SU-DHL-6 (cell line): ENCODE data around the gene DUOXA1.

Experiments
- H2AFZ ChIP-seq: fragments of 200-600 bp; sonication (generic); 2 replicates; pipeline ENCODE4 v1.6.1; 2014; ENCODE audit warnings: low read depth, mild to moderate bottlenecking, moderate library complexity, mixed read lengths, antibody characterized with exemption, low read length; ENCODE audit not compliant: severe bottlenecking
- H3F3A ChIP-seq: fragments of 200-600 bp; shearing (Covaris generic); 2 replicates; pipeline ENCODE4 v1.6.0; 2016; ENCODE audit warnings: antibody characterized with exemption, mild to moderate bottlenecking; ENCODE audit not compliant: insufficient read depth
- H3K27ac ChIP-seq: fragments of 200-600 bp; sonication (generic); 2 replicates; pipeline ENCODE4 v1.5.1; 2016; ENCODE audit warnings: low read depth, mild to moderate bottlenecking, low read length, moderate library complexity, mixed read lengths
- H3K27me3 ChIP-seq: fragments of 200-600 bp; sonication (generic), shearing (Covaris generic); 2 replicates; pipeline ENCODE4 v1.6.0; 2014; ENCODE audit warnings: mild to moderate bottlenecking, low read length
- H3K36me3 ChIP-seq: fragments of 200-600 bp; sonication (generic); 2 replicates; pipeline ENCODE4 v1.6.1; 2014; ENCODE audit warnings: mild to moderate bottlenecking, low read length, mixed read lengths
- H3K4me2 ChIP-seq: fragments of 300-600, 200-600 bp; shearing (Covaris generic), sonication (generic); 2 replicates; pipeline ENCODE4 v1.6.0; 2014; ENCODE audit warnings: low read length, low read depth, mild to moderate bottlenecking; ENCODE audit not compliant: poor library complexity, severe bottlenecking
- H3K4me3 ChIP-seq: fragments of 200-600 bp; sonication (generic); 2 replicates; pipeline ENCODE4 v1.5.1; 2014; ENCODE audit warnings: antibody characterized with exemption, low read length, mild to moderate bottlenecking, mixed read lengths; ENCODE audit not compliant: insufficient read depth, poor library complexity, severe bottlenecking
- H3K79me2 ChIP-seq: fragments of 200-600 bp; sonication (generic); 2 replicates; pipeline ENCODE4 v1.6.1; 2014; ENCODE audit warnings: mild to moderate bottlenecking, low read length, moderate library complexity; ENCODE audit not compliant: insufficient read depth
- H3K9ac ChIP-seq: fragments of 200-600 bp; sonication (generic); 2 replicates; pipeline ENCODE4 v1.7.0; 2014; ENCODE audit warnings: mild to moderate bottlenecking, low read length
- H3K9me2 ChIP-seq: fragments of 200-600 bp; sonication (generic); replicated peaks from 2 replicates; pipeline ENCODE4 v1.6.1; 2014; ENCODE audit warnings: low read length; ENCODE audit not compliant: insufficient read depth
- H3K9me3 ChIP-seq: fragments of 200-600 bp; sonication (generic); 2 replicates; pipeline ENCODE4 v1.6.1; 2014; ENCODE audit warnings: low read length, mixed read lengths; ENCODE audit not compliant: insufficient read depth
- H4K20me1 ChIP-seq: fragments of 200-600 bp; sonication (generic); 2 replicates; pipeline ENCODE4 v1.6.1; 2014; ENCODE audit warnings: low read depth, mild to moderate bottlenecking, antibody characterized with exemption, low read length, moderate library complexity, mixed read lengths
- EZH2phosphoT487 ChIP-seq: fragments of 200-600 bp; sonication (generic), shearing (Covaris generic); conservative IDR thresholded peaks from 2 replicates; pipeline ENCODE4 v1.6.1; 2018; ENCODE audit warnings: mild to moderate bottlenecking, antibody characterized with exemption, low read length, moderate library complexity, mixed read lengths
- TF ChIP-seq, protein P1 (sequence below): fragments of 200-600 bp; sonication (generic); IDR thresholded peaks from one replicate; pipeline ENCODE4 v1.5.1; 2017; ENCODE audit warnings: antibody characterized with exemption, mild to moderate bottlenecking, low read length, moderate library complexity; ENCODE audit not compliant: insufficient read depth, poor library complexity, severe bottlenecking

The DUOXA1 gene

DNA sequence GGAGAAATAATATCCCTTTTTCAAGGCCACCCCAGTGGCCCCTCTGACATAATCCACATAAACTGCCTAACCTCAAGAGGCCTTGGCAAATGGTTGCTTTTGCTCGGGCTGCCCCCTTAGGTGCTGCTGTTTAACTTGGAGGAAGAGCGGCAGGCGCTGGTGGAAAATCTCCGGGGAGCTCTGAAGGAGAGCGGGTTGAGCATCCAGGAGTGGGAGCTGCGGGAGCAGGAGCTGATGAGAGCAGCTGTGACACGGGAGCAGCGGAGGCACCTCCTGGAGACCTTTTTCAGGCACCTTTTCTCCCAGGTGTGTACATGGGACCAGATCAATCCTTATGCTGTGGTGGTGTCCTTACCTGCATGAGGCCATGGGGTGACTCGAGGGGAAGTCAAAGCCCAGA, 15.1 kb upstream of the DUOXA1 start:
- Histone ChIP-seq H3K4me2 (no peak overlapping the region), H4K20me1 (no peaks in the 10 kb centered on the region), H2AFZ (no peak overlapping the region), H3K9me2 (no peaks in the 10 kb centered on the region), H3K4me3 (no peak overlapping the region), H3F3A (no peaks in the 10 kb centered on the region), H3K9me3 (no peaks in the 10 kb centered on the region), H3K36me3 (no peaks in the 10 kb centered on the region), H3K27ac (no peak overlapping the region), H3K27me3 (no peaks in the 10 kb centered on the region), H3K79me2 (no peaks in the 10 kb centered on the region), H3K9ac (no peak overlapping the region)
- TF ChIP-seq, protein P1, sequence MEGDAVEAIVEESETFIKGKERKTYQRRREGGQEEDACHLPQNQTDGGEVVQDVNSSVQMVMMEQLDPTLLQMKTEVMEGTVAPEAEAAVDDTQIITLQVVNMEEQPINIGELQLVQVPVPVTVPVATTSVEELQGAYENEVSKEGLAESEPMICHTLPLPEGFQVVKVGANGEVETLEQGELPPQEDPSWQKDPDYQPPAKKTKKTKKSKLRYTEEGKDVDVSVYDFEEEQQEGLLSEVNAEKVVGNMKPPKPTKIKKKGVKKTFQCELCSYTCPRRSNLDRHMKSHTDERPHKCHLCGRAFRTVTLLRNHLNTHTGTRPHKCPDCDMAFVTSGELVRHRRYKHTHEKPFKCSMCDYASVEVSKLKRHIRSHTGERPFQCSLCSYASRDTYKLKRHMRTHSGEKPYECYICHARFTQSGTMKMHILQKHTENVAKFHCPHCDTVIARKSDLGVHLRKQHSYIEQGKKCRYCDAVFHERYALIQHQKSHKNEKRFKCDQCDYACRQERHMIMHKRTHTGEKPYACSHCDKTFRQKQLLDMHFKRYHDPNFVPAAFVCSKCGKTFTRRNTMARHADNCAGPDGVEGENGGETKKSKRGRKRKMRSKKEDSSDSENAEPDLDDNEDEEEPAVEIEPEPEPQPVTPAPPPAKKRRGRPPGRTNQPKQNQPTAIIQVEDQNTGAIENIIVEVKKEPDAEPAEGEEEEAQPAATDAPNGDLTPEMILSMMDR, result no peak
- no peak for TF ChIP-seq EZH2phosphoT487

DNA sequence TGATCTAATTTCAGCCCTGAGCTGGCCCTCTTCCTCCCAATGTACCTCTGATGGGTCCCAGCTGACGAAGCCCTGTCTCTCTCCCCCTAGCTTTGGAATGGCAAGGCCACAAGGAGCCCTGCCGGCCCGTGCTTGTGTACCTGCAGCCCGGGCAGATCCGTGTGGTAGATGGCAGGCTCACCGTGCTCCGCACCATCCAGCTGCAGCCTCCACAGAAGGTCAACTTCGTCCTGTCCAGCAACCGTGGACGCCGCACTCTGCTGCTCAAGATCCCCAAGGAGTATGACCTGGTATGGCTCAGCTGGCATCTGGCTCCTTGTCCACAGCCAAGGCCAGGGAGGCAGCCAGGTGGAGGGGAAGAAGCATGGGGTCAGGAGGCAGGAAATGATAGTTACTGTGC, 14.3 kb upstream of the DUOXA1 start:
- no peak for TF ChIP-seq EZH2phosphoT487
- TF ChIP-seq, protein P1, result no peak
- no peaks in the 10 kb centered on the region for H3K79me2 ChIP-seq
- H2AFZ ChIP-seq, result no peak overlapping the region
- H3K4me3 ChIP-seq, result no peak overlapping the region
- no peak overlapping the region for H3K9ac ChIP-seq
- no peaks in the 10 kb centered on the region for H3K36me3 ChIP-seq
- no peak overlapping the region for H3K27ac ChIP-seq
- H3K27me3 ChIP-seq, result no peaks in the 10 kb centered on the region
- H3K4me2 ChIP-seq, result no peak overlapping the region
- H3F3A ChIP-seq, result no peaks in the 10 kb centered on the region
- no peaks in the 10 kb centered on the region for H4K20me1 ChIP-seq
- no peaks in the 10 kb centered on the region for H3K9me3 ChIP-seq
- H3K9me2 ChIP-seq, result no peaks in the 10 kb centered on the region

DNA sequence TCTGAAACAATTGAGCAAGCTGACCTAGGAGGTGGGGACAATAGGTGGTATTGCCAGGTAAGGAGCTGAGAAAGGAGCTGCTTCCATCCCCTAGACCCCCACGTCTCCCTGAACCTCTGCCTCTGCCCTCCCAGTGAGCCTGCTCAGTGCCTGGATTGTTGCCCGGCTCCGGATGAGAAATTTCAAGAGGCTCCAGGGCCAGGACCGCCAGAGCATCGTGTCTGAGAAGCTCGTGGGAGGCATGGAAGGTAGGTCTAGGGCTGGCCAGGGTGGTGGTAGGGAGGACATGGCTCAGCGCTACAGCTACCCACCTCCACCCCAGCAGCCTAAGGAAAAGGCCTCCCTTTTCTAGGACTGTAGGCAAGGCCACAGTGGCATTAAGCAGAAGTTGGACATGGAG, 13.4 kb upstream of the DUOXA1 start:
- Histone ChIP-seq H3K4me3 (no peak overlapping the region), H3K9ac (no peak overlapping the region), H2AFZ (no peak overlapping the region), H4K20me1 (no peaks in the 10 kb centered on the region), H3K9me3 (no peaks in the 10 kb centered on the region), H3K79me2 (no peaks in the 10 kb centered on the region), H3K4me2 (no peak overlapping the region), H3K36me3 (no peaks in the 10 kb centered on the region), H3K27ac (no peak overlapping the region), H3K27me3 (no peaks in the 10 kb centered on the region), H3F3A (no peaks in the 10 kb centered on the region), H3K9me2 (no peaks in the 10 kb centered on the region)
- TF ChIP-seq, protein P1, result no peak
- no peak for TF ChIP-seq EZH2phosphoT487
